ENCODE results near the gene SIVA1.

SIVA1 gene

DNA sequence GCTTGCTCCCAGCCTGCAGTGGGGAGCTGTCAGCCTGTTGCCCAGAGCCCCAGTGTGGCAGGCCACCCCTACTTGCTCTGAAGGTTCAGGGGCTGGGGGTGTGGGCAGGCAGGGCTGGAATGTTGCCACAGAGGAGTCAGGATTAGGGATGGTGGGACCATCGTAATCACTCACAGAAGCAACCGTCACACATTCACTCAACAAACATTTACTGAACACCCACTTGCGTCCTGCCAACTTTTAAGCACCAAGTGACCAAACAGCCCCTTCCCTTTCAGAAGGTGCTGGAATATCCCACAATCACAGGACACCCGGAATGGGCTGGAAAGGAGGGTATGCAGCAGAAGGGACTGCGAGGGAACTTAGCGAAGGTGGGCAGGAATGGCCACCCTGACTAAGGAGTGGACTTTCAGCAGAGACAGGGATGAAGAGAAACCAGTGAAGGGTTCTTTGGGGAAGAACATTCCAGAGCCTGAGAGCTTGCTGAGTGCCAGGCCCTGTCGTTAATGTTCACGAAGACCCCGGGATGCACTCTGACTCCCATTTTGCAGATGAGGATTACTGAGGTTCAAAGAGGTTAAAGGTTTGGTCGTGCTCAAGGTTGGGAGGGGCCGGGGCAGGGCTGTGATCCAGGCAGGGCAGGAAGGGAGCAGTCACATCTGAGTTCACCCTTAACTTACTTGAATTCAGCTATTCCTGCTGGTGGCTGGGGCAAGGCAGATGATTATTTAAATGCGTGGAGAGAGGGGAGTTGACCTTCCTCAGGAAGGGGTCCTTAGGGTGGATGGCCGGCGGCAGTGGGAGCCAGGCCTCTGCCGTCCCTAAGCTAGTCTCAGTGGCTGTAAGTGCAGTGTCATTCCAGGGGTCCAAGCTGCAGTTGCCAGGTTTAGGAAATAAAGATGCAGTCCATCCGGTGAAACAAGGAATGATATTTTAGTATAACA, 45.6 kb downstream of the SIVA1 start:
- ChIA-PET CTCF (interaction anchor here (0.7 to 1.3 kb wide), 4 partner anchors 11 to 27 kb away, joined by 3 to 5 read pairs (median 4); no protein-coding TSS in a partner anchor), POLR2A (no interaction called here)
- Histone ChIP-seq H3K9me3 (ENCODE audit: control extremely low read depth in 1 of 5, control insufficient read depth in 4 of 5, insufficient read depth in 2 of 5, low read depth in 1 of 5, low read length in 4 of 5) (no peaks in the 10 kb centered on the region), H3K4me3 (ENCODE audit: control insufficient read depth in 1 of 7, extremely low read depth in 1 of 7, insufficient read depth in 4 of 7, low read depth in 2 of 7, low read length in 6 of 7) (no peak overlapping the region), H3K27me3 (replicated peaks in 2 of 5; ENCODE audit: control insufficient read depth in 4 of 5, insufficient read depth in 5 of 5, low read length in 4 of 5) (no peaks in the 10 kb centered on the region), H3K27ac (ENCODE audit: insufficient read depth in 1 of 2, low read depth in 1 of 2, low read length in 2 of 2, poor library complexity in 1 of 2, severe bottlenecking in 2 of 2) (no peak overlapping the region), H3K36me3 (ENCODE audit: control insufficient read depth in 4 of 4, insufficient read depth in 4 of 4, low read length in 3 of 4) (peaks cover 0 to 3% (median 0%) of the 10 kb centered on the region in 4 experiments), H3K4me1 (ENCODE audit: control extremely low read depth in 1 of 4, control insufficient read depth in 4 of 4, insufficient read depth in 4 of 4, low read length in 3 of 4) (peaks cover 0 to 65% (median 64%) of the 10 kb centered on the region in 4 experiments)
- DNase-seq = no peak
- WGBS (ENCODE audit: insufficient coverage) = 85% methylated on average over 11 of the region's 16 CpGs

- H3K4me3 ChIP-seq (ENCODE audit: control insufficient read depth in 1 of 7, extremely low read depth in 1 of 7, insufficient read depth in 4 of 7, low read depth in 2 of 7, low read length in 6 of 7) = peak overlapping the region in 6 of 7 experiments; percentile 64 to 83 (median 74)
These were observed 46.5 kb downstream of the SIVA1 start for GRCh38 chr14:104799244-104800014.

GRCh38 chr14:104800015-104800770, 47.2 kb downstream of the SIVA1 start:
- ChIA-PET POLR2A (no interaction called here), CTCF (interaction anchor here (1.4 to 1.6 kb wide), 2 partner anchors 26 to 32 kb away, joined by 4 to 5 read pairs; no protein-coding TSS in a partner anchor)
- 1% methylated on average over 68 of the region's 83 CpGs for WGBS (ENCODE audit: insufficient coverage)
- Histone ChIP-seq H3K4me1 (ENCODE audit: control extremely low read depth in 1 of 4, control insufficient read depth in 4 of 4, insufficient read depth in 4 of 4, low read length in 3 of 4) (peaks cover 0 to 59% (median 52%) of the 10 kb centered on the region in 4 experiments), H3K27ac (ENCODE audit: insufficient read depth in 1 of 2, low read depth in 1 of 2, low read length in 2 of 2, poor library complexity in 1 of 2, severe bottlenecking in 2 of 2) (peak overlapping the region; percentile 33 to 81), H3K9me3 (ENCODE audit: control extremely low read depth in 1 of 5, control insufficient read depth in 4 of 5, insufficient read depth in 2 of 5, low read depth in 1 of 5, low read length in 4 of 5) (no peaks in the 10 kb centered on the region), H3K4me3 (ENCODE audit: control insufficient read depth in 1 of 7, extremely low read depth in 1 of 7, insufficient read depth in 4 of 7, low read depth in 2 of 7, low read length in 6 of 7) (peak overlapping the region; percentile 59 to 83 (median 72)), H3K36me3 (ENCODE audit: control insufficient read depth in 4 of 4, insufficient read depth in 4 of 4, low read length in 3 of 4) (peaks cover 0 to 3% (median 0%) of the 10 kb centered on the region in 4 experiments), H3K27me3 (replicated peaks in 2 of 5; ENCODE audit: control insufficient read depth in 4 of 5, insufficient read depth in 5 of 5, low read length in 4 of 5) (no peaks in the 10 kb centered on the region)
- peak; percentile 86 to 94 (median 92) for DNase-seq

More at GRCh38 chr14:104799244-104800014, 46.5 kb downstream of the SIVA1 start:
- Histone ChIP-seq H3K36me3 (ENCODE audit: control insufficient read depth in 4 of 4, insufficient read depth in 4 of 4, low read length in 3 of 4) (peaks cover 0 to 3% (median 0%) of the 10 kb centered on the region in 4 experiments), H3K4me1 (ENCODE audit: control extremely low read depth in 1 of 4, control insufficient read depth in 4 of 4, insufficient read depth in 4 of 4, low read length in 3 of 4) (peaks cover 0 to 56% (median 55%) of the 10 kb centered on the region in 4 experiments), H3K9me3 (ENCODE audit: control extremely low read depth in 1 of 5, control insufficient read depth in 4 of 5, insufficient read depth in 2 of 5, low read depth in 1 of 5, low read length in 4 of 5) (no peaks in the 10 kb centered on the region), H3K27me3 (replicated peaks in 2 of 5; ENCODE audit: control insufficient read depth in 4 of 5, insufficient read depth in 5 of 5, low read length in 4 of 5) (no peaks in the 10 kb centered on the region), H3K27ac (ENCODE audit: insufficient read depth in 1 of 2, low read depth in 1 of 2, low read length in 2 of 2, poor library complexity in 1 of 2, severe bottlenecking in 2 of 2) (peak overlapping the region in 1 of 2 experiments; percentile 81)
- 47% methylated on average over 15 of the region's 21 CpGs for WGBS (ENCODE audit: insufficient coverage)
- ChIA-PET POLR2A (no interaction called here), CTCF (interaction anchor here (0.9 to 1.6 kb wide), 3 partner anchors 26 to 31 kb away, joined by 4 to 5 read pairs (median 5); no protein-coding TSS in a partner anchor)
- DNase-seq = peak; percentile 63 to 83 (median 78)

- Histone ChIP-seq H3K27ac (ENCODE audit: insufficient read depth in 1 of 2, low read depth in 1 of 2, low read length in 2 of 2, poor library complexity in 1 of 2, severe bottlenecking in 2 of 2) (peak within 1 kb of the TSS; percentile 33 to 81), H3K9me3 (ENCODE audit: control extremely low read depth in 1 of 5, control insufficient read depth in 4 of 5, insufficient read depth in 2 of 5, low read depth in 1 of 5, low read length in 4 of 5) (no peaks in the 10 kb centered on the region), H3K4me1 (ENCODE audit: control extremely low read depth in 1 of 4, control insufficient read depth in 4 of 4, insufficient read depth in 4 of 4, low read length in 3 of 4) (peaks cover 0 to 64% (median 57%) of the 10 kb centered on the region in 4 experiments), H3K4me3 (ENCODE audit: control insufficient read depth in 1 of 7, extremely low read depth in 1 of 7, insufficient read depth in 4 of 7, low read depth in 2 of 7, low read length in 6 of 7) (peak within 1 kb of the TSS; percentile 59 to 83 (median 72)), H3K36me3 (ENCODE audit: control insufficient read depth in 4 of 4, insufficient read depth in 4 of 4, low read length in 3 of 4) (peaks cover 0 to 3% (median 0%) of the 10 kb centered on the region in 4 experiments), H3K27me3 (replicated peaks in 2 of 5; ENCODE audit: control insufficient read depth in 4 of 5, insufficient read depth in 5 of 5, low read length in 4 of 5) (no peaks in the 10 kb centered on the region)
- peak; percentile 54 to 77 (median 74) for DNase-seq
- POLR2A ChIA-PET = no interaction called here
- CTCF ChIA-PET = interaction anchor here (1.4 to 1.6 kb wide), 2 partner anchors 25 to 32 kb away, joined by 4 to 5 read pairs; no protein-coding TSS in a partner anchor
- WGBS (ENCODE audit: insufficient coverage) = 2% methylated on average over 85 of the region's 105 CpGs
These were observed 48.0 kb downstream of the SIVA1 start, which contains the start of gene ZBTB42 for GRCh38 chr14:104800771-104801519. TSS of gene ZBTB42 (plus strand) at chr14:104801101. CDS start at chr14:104801198, 97 bp downstream.

GRCh38 chr14:104801520-104802393, 48.8 kb downstream of the SIVA1 start:
- Histone ChIP-seq H3K36me3 (ENCODE audit: control insufficient read depth in 4 of 4, insufficient read depth in 4 of 4, low read length in 3 of 4) (peaks cover 0 to 3% (median 0%) of the 10 kb centered on the region in 4 experiments), H3K27ac (ENCODE audit: insufficient read depth in 1 of 2, low read depth in 1 of 2, low read length in 2 of 2, poor library complexity in 1 of 2, severe bottlenecking in 2 of 2) (no peak overlapping the region), H3K9me3 (ENCODE audit: control extremely low read depth in 1 of 5, control insufficient read depth in 4 of 5, insufficient read depth in 2 of 5, low read depth in 1 of 5, low read length in 4 of 5) (no peaks in the 10 kb centered on the region), H3K27me3 (replicated peaks in 2 of 5; ENCODE audit: control insufficient read depth in 4 of 5, insufficient read depth in 5 of 5, low read length in 4 of 5) (no peaks in the 10 kb centered on the region), H3K4me3 (ENCODE audit: control insufficient read depth in 1 of 7, extremely low read depth in 1 of 7, insufficient read depth in 4 of 7, low read depth in 2 of 7, low read length in 6 of 7) (peak overlapping the region in 6 of 7 experiments; percentile 69 to 83 (median 76)), H3K4me1 (ENCODE audit: control extremely low read depth in 1 of 4, control insufficient read depth in 4 of 4, insufficient read depth in 4 of 4, low read length in 3 of 4) (peaks cover 0 to 57% (median 50%) of the 10 kb centered on the region in 4 experiments)
- no peak for DNase-seq
- 82% methylated on average over 43 of the region's 45 CpGs for WGBS (ENCODE audit: insufficient coverage)
- ChIA-PET POLR2A (no interaction called here), CTCF (interaction anchor here (1.0 to 1.6 kb wide), 3 partner anchors 10 to 24 kb away, joined by 4 to 5 read pairs (median 4); no protein-coding TSS in a partner anchor)

Measured in common myeloid progenitor, CD34-positive (primary cell).